RKO (cell line): Measurements from ENCODE around the gene FBXL17.

Experiments used
- DNase-seq: peaks from one replicate; pipeline ENCODE4 v3.0.0-alpha.2; 2016; ENCODE audit warnings: low spot score

FBXL17 gene

DNA sequence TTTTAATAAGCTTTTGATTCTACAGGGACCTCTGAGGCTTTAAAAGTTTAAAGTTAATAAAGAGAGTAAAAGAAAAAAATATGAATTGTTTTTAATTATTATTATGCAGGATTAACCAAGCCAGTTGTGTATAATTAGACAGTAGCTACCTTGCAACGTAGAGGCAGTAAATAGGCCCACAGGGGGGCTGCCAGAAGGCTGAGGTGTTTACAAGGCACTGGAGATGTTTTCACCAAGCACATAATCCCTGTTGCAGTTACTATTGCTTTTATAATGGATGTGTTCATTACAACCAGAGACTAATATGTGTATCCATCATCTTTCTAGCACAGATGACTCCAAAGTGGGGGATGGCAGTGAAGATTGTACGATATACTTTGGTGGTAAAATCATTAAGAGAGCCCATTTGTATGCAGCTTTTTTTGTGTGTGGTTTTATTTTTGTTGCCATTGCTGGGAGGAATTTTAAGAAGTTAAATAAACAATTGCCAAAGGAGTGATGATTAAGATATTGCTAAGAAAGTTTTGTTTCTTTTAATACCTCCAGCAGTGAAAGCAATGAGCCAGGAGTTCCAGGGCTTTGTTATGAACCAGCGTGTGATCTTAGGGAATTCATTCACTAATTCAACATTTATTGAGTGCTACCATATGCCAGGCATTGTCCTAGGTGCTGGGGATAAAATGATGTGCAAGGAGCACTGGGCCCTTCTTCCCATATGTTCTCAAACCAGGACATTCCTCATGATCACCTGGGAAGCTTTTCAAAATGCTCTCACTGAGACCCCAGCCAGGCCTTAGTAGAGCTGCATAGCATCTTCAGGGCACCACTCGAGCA lies 572.5 kb downstream of the FBXL17 start:
- DNase-seq = no peak
